Measurements from ENCODE around the gene ELL.

GRCh38 chr19:18465214-18465963, 56.5 kb downstream of the ELL start:
- TF ChIP-seq CTCF (IDR thresholded peaks at IDR 0.05) = no peak
- no peak for TF ChIP-seq POLR2A (IDR thresholded peaks at IDR 0.05)
